Muscle layer of colon (tissue), 2 donors: ENCODE measurements around the gene RGL2.

Experiments used
- H3K27ac ChIP-seq: one replicate; pipeline ENCODE4 v1.7.0; 2013; ENCODE audit warnings: low read depth, mild to moderate bottlenecking, low read length, moderate library complexity
- H3K27me3 ChIP-seq, 2 donors: one replicate each; pipeline ENCODE4 v1.7.0; 2013; ENCODE audit warnings: low read length in 2 of 2, mild to moderate bottlenecking in 2 of 2; ENCODE audit not compliant: insufficient read depth in 2 of 2, control insufficient read depth in 1 of 2
- H3K36me3 ChIP-seq: one replicate; pipeline ENCODE4 v1.7.0; 2013; ENCODE audit warnings: mild to moderate bottlenecking, low read length; ENCODE audit not compliant: insufficient read depth
- H3K4me1 ChIP-seq: one replicate; pipeline ENCODE4 v1.7.0; 2013; ENCODE audit warnings: mild to moderate bottlenecking, low read length; ENCODE audit not compliant: insufficient read depth
- H3K4me3 ChIP-seq, 2 donors: one replicate each; pipeline ENCODE4 v1.7.0; 2013; ENCODE audit warnings: low read length in 2 of 2, low read depth in 1 of 2, mild to moderate bottlenecking in 1 of 2, moderate library complexity in 1 of 2
- H3K9ac ChIP-seq: one replicate; pipeline ENCODE4 v1.7.0; 2013; ENCODE audit warnings: low read length
- H3K9me3 ChIP-seq: one replicate; pipeline ENCODE4 v1.7.0; 2013; ENCODE audit warnings: mild to moderate bottlenecking, low read length
- donor health status: abdominal sarcoma.
- donor health status: Adenocarcinoma of cecum.

RGL2 gene

GRCh38 chr6:33241968-33242367, 56.8 kb downstream of the RGL2 start:
- Histone ChIP-seq H3K36me3 (no peaks in the 10 kb centered on the region), H3K4me1 (no peaks in the 10 kb centered on the region), H3K27me3 (no peaks in the 10 kb centered on the region), H3K9ac (no peak overlapping the region), H3K27ac (no peak overlapping the region), H3K9me3 (no peaks in the 10 kb centered on the region), H3K4me3 (no peak overlapping the region)
